Mesenchymal stem cell (in vitro differentiated cells and primary cell): ENCODE measurements around the gene PSORS1C2.

Experiments
- DNase-seq: peaks from one replicate; pipeline ENCODE4 v3.0.0-alpha.2; 2013
- H2AFZ ChIP-seq: one replicate; pipeline ENCODE4 v1.6.1; 2013; ENCODE audit warnings: low read depth, mild to moderate bottlenecking, control low read depth, inconsistent platforms, low read length, moderate library complexity
- H2AK5ac ChIP-seq: 2 replicates; pipeline ENCODE4 v1.6.1; 2013; ENCODE audit warnings: low read length, moderate library complexity, mild to moderate bottlenecking, inconsistent platforms; ENCODE audit not compliant: severe bottlenecking
- H2BK120ac ChIP-seq: one replicate; pipeline ENCODE4 v1.6.1; 2013; ENCODE audit warnings: low read depth, mild to moderate bottlenecking, inconsistent platforms, low read length, moderate library complexity
- H2BK12ac ChIP-seq, 2 experiments: one replicate each; pipeline ENCODE4 v1.6.1; 2013; ENCODE audit warnings: inconsistent platforms in 2 of 2, low read length in 2 of 2, mild to moderate bottlenecking in 2 of 2, moderate library complexity in 2 of 2, control low read depth in 1 of 2
- H2BK15ac ChIP-seq: one replicate; pipeline ENCODE4 v1.6.1; 2013; ENCODE audit warnings: mild to moderate bottlenecking, low read depth, inconsistent platforms; ENCODE audit not compliant: poor library complexity, severe bottlenecking
- H2BK5ac ChIP-seq: 2 replicates; pipeline ENCODE4 v1.6.1; 2013; ENCODE audit warnings: low read depth, mild to moderate bottlenecking, low read length, control low read depth, inconsistent platforms; ENCODE audit not compliant: poor library complexity, severe bottlenecking
- H3K14ac ChIP-seq, 2 experiments: one replicate each; pipeline ENCODE4 v1.6.1; 2013; ENCODE audit warnings: inconsistent platforms in 2 of 2, low read length in 2 of 2, control low read depth in 1 of 2, mild to moderate bottlenecking in 1 of 2, moderate library complexity in 1 of 2
- H3K18ac ChIP-seq, 2 experiments: one replicate each; pipeline ENCODE4 v1.6.1; 2013; ENCODE audit warnings: inconsistent platforms in 2 of 2, low read length in 2 of 2, control low read depth in 1 of 2, low read depth in 1 of 2, mild to moderate bottlenecking in 1 of 2
- H3K23ac ChIP-seq, 2 experiments: one replicate each; pipeline ENCODE4 v1.6.1; 2013; ENCODE audit warnings: inconsistent platforms in 2 of 2, low read length in 2 of 2, mild to moderate bottlenecking in 2 of 2, moderate library complexity in 2 of 2, control low read depth in 1 of 2
- H3K27ac ChIP-seq: 2 replicates; pipeline ENCODE4 v1.5.1; 2013; ENCODE audit warnings: mild to moderate bottlenecking, moderate library complexity, low read length, control low read depth, inconsistent platforms; ENCODE audit not compliant: poor library complexity, severe bottlenecking
- H3K27me3 ChIP-seq, 2 experiments: 2 replicates each; pipeline versions ENCODE4 v1.6.1 to v1.7.0; 2013; ENCODE audit warnings: low read length in 2 of 2, mild to moderate bottlenecking in 2 of 2, moderate library complexity in 2 of 2, control low read depth in 1 of 2, inconsistent platforms in 1 of 2; ENCODE audit not compliant: control insufficient read depth in 1 of 2, insufficient read depth in 1 of 2
- H3K36me3 ChIP-seq, 2 experiments: 2 replicates each; pipeline versions ENCODE4 v1.6.1 to v1.7.0; 2013; ENCODE audit warnings: low read length in 2 of 2, control low read depth in 1 of 2, inconsistent platforms in 1 of 2, low read depth in 1 of 2, mild to moderate bottlenecking in 1 of 2; ENCODE audit not compliant: insufficient read depth in 2 of 2, control insufficient read depth in 1 of 2
- H3K4ac ChIP-seq, 2 experiments: one replicate each; pipeline ENCODE4 v1.6.1; 2013; ENCODE audit warnings: inconsistent platforms in 2 of 2, low read length in 2 of 2, mild to moderate bottlenecking in 2 of 2, moderate library complexity in 2 of 2, control low read depth in 1 of 2, low read depth in 1 of 2
- H3K4me1 ChIP-seq: 2 replicates; pipeline ENCODE4 v1.6.1; 2013; ENCODE audit warnings: low read depth, low read length, control low read depth; ENCODE audit not compliant: control insufficient read depth, insufficient read depth
- H3K4me2 ChIP-seq: 2 replicates; pipeline ENCODE4 v1.6.1; 2013; ENCODE audit warnings: low read length, mild to moderate bottlenecking, inconsistent platforms; ENCODE audit not compliant: poor library complexity, severe bottlenecking
- H3K4me3 ChIP-seq, 2 experiments: 2 replicates each; pipeline versions ENCODE4 v1.5.1 to v1.7.0; 2013; ENCODE audit warnings: low read length in 2 of 2, mild to moderate bottlenecking in 2 of 2, control low read depth in 1 of 2, low read depth in 1 of 2; ENCODE audit not compliant: insufficient read depth in 1 of 2
- H3K79me1 ChIP-seq: replicated peaks from 2 replicates; pipeline ENCODE4 v1.6.1; 2013; ENCODE audit warnings: mild to moderate bottlenecking, control low read depth, low read length, inconsistent platforms; ENCODE audit not compliant: poor library complexity, severe bottlenecking
- H3K9ac ChIP-seq: 2 replicates; pipeline ENCODE4 v1.7.0; 2013; ENCODE audit warnings: mild to moderate bottlenecking, low read length, moderate library complexity
- H3K9me3 ChIP-seq: 2 replicates; pipeline ENCODE4 v1.7.0; 2013; ENCODE audit warnings: mild to moderate bottlenecking, low read length; ENCODE audit not compliant: control insufficient read depth
- H4K8ac ChIP-seq: one replicate; pipeline ENCODE4 v1.6.1; 2013; ENCODE audit warnings: inconsistent platforms, mild to moderate bottlenecking, low read length, moderate library complexity
- H4K91ac ChIP-seq: one replicate; pipeline ENCODE4 v1.6.1; 2013; ENCODE audit warnings: mild to moderate bottlenecking, low read length, inconsistent platforms
- WGBS: methylation state at CpG from one replicate; pipeline ENCODE4 v1.1.7; 2013; ENCODE audit warnings: mixed read lengths; 5-methylcytosine and 5-hydroxymethylcytosine counted together

Gene PSORS1C2

DNA sequence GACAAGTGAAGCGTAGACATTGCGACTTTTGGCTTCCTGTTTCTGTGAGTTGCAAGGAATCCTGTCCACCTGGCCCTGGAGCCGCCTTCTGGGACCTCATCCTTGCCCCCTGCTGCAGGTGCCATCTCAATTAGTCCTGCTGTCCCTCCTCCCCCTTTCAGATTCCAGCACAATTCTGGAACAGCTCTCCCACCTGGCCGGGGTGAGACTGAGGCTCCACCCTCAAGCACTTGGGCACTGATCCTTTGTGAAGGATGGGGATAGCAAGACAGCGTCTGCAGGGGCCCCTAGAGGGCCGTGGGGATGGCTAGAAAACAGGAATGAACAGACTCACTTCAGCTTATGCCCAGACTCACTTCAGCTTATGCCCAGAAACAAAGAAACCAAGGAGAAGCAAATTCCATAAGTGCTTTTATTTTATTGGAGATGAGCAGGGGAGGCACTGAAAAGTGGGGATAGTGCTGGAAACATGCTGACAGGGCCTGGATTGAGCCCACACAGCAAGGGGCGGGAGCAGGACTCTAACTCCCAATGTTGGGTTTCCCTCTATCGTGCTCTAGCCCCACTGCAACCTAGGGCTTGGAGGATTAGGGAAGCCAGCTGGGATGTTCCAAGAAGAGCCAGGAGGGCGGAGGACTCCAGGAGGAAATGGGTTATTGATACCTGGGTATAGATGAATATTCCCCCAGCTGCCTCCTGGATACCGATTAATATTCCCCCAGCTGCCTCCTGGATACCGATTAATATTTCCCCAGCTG is 27.9 kb downstream of the PSORS1C2 start:
- no peaks in the 10 kb centered on the region for H3K36me3 ChIP-seq
- no peak overlapping the region for H2AFZ ChIP-seq
- H3K9me3 ChIP-seq, result no peaks in the 10 kb centered on the region
- H3K23ac ChIP-seq, result no peak overlapping the region
- H3K4me2 ChIP-seq, result no peak overlapping the region
- H3K27ac ChIP-seq, result no peak overlapping the region
- no peak for DNase-seq
- no peak overlapping the region for H4K91ac ChIP-seq
- no peak overlapping the region for H2BK120ac ChIP-seq
- no peak overlapping the region for H3K4ac ChIP-seq
- no peak overlapping the region for H2BK5ac ChIP-seq
- H3K79me1 ChIP-seq, result peaks cover 9% of the 10 kb centered on the region
- H3K18ac ChIP-seq, result no peak overlapping the region
- H2AK5ac ChIP-seq, result no peak overlapping the region
- no peak overlapping the region for H2BK15ac ChIP-seq
- H3K27me3 ChIP-seq, result peaks cover 13 to 36% of the 10 kb centered on the region in 2 experiments
- H3K4me1 ChIP-seq, result peaks cover 18% of the 10 kb centered on the region
- 74% methylated on average over 8 of the region's 11 CpGs for WGBS
- no peak overlapping the region for H4K8ac ChIP-seq
- H3K14ac ChIP-seq, result no peak overlapping the region
- H3K9ac ChIP-seq, result no peak overlapping the region
- no peak overlapping the region for H3K4me3 ChIP-seq
- H2BK12ac ChIP-seq, result no peak overlapping the region

DNA sequence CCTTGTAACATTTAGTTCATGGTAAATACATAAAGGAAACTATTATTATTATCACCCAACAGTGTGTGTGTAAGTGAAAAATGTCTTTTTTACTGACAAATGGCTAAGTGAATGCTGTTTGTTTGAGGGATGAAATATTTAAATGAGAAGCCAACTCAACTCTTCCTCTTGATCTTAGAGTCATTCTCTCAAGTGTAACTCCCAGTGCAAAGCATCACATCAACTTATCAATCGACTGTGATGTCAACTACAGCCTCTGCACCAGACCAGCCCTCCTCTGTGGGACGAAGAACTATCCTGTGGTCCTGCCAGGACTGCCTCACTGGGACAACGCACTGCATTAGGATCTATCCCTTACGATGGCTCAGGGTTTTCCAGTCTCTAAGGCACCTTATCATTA is 31.8 kb downstream of the PSORS1C2 start:
- Histone ChIP-seq H2BK120ac (no peak overlapping the region), H3K23ac (no peak overlapping the region), H3K4me2 (no peak overlapping the region), H3K36me3 (no peaks in the 10 kb centered on the region), H2AFZ (no peak overlapping the region), H3K79me1 (no peaks in the 10 kb centered on the region), H3K4me1 (peaks cover 2% of the 10 kb centered on the region), H4K8ac (no peak overlapping the region), H3K14ac (no peak overlapping the region), H3K9ac (no peak overlapping the region), H2BK15ac (no peak overlapping the region), H4K91ac (no peak overlapping the region), H3K27ac (no peak overlapping the region), H3K4me3 (no peak overlapping the region), H3K4ac (no peak overlapping the region), H2AK5ac (no peak overlapping the region), H3K27me3 (peaks cover 13 to 36% of the 10 kb centered on the region in 2 experiments), H3K18ac (no peak overlapping the region), H2BK5ac (no peak overlapping the region), H2BK12ac (no peak overlapping the region), H3K9me3 (no peaks in the 10 kb centered on the region)
- 75% methylated on average over 3 of the region's 4 CpGs for WGBS
- no peak for DNase-seq

DNA sequence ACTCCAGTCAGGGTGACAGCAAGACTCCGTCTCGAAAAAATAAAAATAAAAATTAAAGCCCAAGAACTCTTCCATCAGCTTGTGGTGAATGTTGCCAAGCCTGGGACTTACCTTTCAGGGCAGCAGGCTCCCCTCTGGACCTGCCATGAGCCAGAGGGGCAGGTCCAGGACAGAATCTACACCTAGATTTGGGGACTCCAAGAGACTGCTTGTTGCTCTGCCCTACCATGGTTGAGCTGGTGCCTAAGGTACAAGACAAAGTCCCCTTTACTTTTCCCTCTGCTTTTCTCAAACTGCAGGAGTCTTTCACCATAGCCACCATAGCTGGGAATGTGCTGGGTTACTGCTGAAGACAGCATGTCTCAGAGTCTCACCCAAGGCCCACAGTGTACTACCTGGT is 35.7 kb downstream of the PSORS1C2 start:
- H3K27me3 ChIP-seq, result peaks cover 0 to 7% of the 10 kb centered on the region in 2 experiments
- H3K4me1 ChIP-seq, result no peaks in the 10 kb centered on the region
- no peak for DNase-seq
- H2BK120ac ChIP-seq, result no peak overlapping the region
- H3K14ac ChIP-seq, result no peak overlapping the region
- no peak overlapping the region for H4K91ac ChIP-seq
- H2AFZ ChIP-seq, result no peak overlapping the region
- H3K18ac ChIP-seq, result no peak overlapping the region
- H3K4ac ChIP-seq, result no peak overlapping the region
- H2BK5ac ChIP-seq, result no peak overlapping the region
- no peaks in the 10 kb centered on the region for H3K36me3 ChIP-seq
- H4K8ac ChIP-seq, result no peak overlapping the region
- WGBS, result 92% methylated on average over 2 of the region's 2 CpGs
- H3K9ac ChIP-seq, result no peak overlapping the region
- no peak overlapping the region for H3K23ac ChIP-seq
- no peak overlapping the region for H2AK5ac ChIP-seq
- H2BK12ac ChIP-seq, result no peak overlapping the region
- H3K79me1 ChIP-seq, result no peaks in the 10 kb centered on the region
- no peak overlapping the region for H3K4me2 ChIP-seq
- no peak overlapping the region for H2BK15ac ChIP-seq
- H3K4me3 ChIP-seq, result no peak overlapping the region
- H3K9me3 ChIP-seq, result no peaks in the 10 kb centered on the region
- no peak overlapping the region for H3K27ac ChIP-seq

DNA sequence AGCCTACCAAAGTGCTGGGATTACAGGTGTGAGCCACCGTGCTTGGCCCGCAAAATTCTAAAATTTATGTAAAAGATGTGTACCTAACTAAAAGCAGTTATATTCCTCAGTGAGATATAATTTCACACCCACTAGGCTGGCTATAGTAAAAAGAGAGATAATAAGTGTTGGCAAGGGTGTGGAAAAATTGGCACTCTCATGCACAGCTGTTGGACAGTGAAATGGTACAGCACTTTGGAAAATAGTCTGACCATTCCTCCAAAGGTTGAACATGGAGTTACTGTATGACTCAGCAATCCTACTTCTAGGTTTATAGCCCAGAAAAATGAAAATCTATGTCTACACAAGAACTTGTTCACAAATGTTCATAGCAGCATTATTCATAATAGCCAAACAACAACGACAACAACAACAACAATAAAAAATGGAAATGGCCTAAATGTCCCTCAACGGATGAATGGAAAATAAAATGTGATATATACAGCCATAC is 40.4 kb downstream of the PSORS1C2 start:
- no peak overlapping the region for H2BK120ac ChIP-seq
- no peak overlapping the region for H4K91ac ChIP-seq
- peaks cover 1% of the 10 kb centered on the region for H3K4me1 ChIP-seq
- H2AK5ac ChIP-seq, result no peak overlapping the region
- no peak overlapping the region for H2BK12ac ChIP-seq
- no peaks in the 10 kb centered on the region for H3K9me3 ChIP-seq
- H3K27ac ChIP-seq, result no peak overlapping the region
- 80% methylated on average over 1 of the region's 4 CpGs for WGBS
- no peak overlapping the region for H3K4ac ChIP-seq
- H3K9ac ChIP-seq, result no peak overlapping the region
- H3K18ac ChIP-seq, result no peak overlapping the region
- H2BK5ac ChIP-seq, result no peak overlapping the region
- no peak overlapping the region for H3K23ac ChIP-seq
- H3K36me3 ChIP-seq, result no peaks in the 10 kb centered on the region
- no peak overlapping the region for H2BK15ac ChIP-seq
- H3K14ac ChIP-seq, result no peak overlapping the region
- H2AFZ ChIP-seq, result no peak overlapping the region
- no peak for DNase-seq
- no peaks in the 10 kb centered on the region for H3K27me3 ChIP-seq
- H3K4me3 ChIP-seq, result no peak overlapping the region
- no peak overlapping the region for H4K8ac ChIP-seq
- no peak overlapping the region for H3K4me2 ChIP-seq
- H3K79me1 ChIP-seq, result no peaks in the 10 kb centered on the region
